GM18526 (cell line): ENCODE measurements around the gene RNF133.

ENCODE experiments used
- POLR2A ChIP-seq: IDR thresholded peaks from 3 replicates; pipeline ENCODE4 v1.6.1; 2011; ENCODE audit not compliant: insufficient read length; ENCODE audit errors: extremely low read depth

RNF133 gene

DNA sequence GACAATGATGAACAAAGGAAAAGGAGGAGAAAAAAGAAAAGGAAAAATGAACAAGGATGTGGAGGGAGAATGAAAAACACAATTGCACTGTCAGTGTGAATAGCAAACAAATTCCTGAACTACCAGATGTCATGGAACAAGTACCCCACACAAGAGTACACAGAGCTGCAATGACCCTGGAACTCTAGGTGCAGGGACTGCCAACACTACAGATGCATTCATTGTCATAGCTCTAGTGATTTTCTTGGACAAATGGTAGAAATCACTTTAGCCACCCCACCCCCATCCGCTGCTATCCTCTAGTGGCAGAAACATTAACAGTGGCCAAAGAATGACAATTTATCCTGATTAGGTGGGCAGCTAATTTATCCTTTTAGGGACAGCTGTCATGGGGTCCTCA, 3.1 kb downstream of the RNF133 start:
- no peak for TF ChIP-seq POLR2A

DNA sequence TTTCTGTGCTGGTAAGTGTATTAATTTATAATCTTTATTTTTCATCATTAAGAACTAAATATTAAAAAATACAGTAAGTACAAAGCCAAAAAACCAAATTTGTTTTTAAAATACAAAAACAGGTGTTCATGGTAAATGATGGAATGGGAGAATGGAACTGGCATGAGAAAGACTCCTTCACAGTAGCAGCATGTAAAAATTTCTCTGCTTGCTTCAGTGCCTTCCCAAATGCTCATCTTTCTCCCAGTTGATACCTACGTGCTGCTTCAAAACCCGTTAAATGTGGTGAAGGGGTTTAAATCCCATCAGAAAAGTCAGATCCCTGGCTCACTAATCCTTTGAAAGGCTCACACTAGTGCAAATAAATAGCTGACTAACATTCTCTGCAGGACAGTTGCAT, 4.2 kb downstream of the RNF133 start:
- no peak for TF ChIP-seq POLR2A

DNA sequence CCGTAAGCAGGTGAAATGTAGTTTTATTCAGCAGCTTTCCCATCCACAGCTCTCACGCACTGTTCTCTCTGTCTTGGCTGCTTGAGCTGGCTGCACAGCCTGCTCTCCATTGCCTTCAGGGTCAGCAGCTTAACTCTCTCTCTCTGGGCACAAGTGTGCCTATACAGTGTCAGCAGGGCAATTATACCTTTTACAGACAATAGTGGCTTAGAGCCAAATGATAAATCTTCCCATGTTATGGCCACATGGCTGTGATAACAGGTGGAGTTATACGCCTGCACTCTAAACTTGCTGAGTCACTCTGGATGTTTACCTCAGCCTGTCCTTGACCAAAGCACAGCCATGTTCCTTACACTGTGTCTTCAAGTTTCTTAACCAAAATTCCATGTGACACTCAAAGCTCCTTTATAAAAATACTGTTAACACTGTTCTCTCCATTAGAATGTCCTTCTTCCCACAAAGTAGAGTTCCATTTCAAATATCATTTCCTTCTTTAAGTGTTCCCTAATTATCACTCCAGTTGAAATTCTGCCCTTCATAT, 6.1 kb downstream of the RNF133 start:
- TF ChIP-seq POLR2A: no peak

GRCh38 chr7:122691569-122692235, 7.2 kb downstream of the RNF133 start:
- TF ChIP-seq POLR2A: no peak

GRCh38 chr7:122689346-122690109, 9.4 kb downstream of the RNF133 start:
- no peak for TF ChIP-seq POLR2A

DNA sequence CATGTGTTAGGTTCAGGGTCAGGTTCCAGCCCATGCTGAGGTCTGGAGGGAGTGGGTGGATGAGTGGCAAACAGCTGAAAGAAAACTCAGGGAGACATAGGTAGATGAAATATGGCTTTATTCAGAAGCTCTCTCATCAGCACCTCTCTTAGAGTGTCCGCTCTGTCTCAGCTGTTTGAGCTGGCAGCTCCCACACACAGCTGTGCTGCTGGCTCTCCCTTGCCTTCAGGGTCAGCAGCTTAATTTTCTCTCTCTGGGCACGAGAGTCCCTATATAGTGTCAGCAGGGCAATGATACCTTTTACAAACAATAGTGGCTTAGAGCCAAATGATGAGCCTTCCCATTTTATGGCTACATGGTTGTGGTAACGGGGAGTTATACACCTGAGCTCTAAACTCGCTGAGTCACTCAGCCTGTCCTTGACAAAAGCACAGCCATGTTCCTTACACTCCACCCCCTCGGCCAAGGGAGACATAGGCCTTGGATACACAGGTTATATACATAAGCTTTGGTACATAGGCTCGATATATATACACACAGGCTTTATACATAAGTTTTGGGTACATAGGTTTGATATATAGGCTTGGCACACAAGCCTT, 10.4 kb downstream of the RNF133 start:
- no peak for TF ChIP-seq POLR2A

GRCh38 chr7:122686360-122686878, 12.5 kb downstream of the RNF133 start:
- TF ChIP-seq POLR2A: no peak

DNA sequence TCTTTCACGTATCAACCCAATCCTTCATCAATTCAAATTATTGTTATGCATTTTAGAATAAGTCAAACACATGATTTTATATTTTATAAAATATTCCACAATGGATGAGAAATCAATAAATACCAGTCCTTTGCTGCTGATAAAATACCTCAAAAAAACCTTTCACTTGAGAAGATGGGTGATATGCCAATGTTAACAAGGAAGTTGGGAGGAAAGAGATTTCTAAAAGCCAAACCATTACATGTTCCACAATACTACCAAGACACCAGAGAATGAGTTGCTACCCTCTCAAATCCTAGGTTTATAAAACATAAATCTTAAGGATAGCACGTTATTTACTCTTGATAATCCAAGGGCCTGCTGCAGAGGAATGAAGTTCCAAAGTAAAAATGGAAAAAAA, 14.4 kb downstream of the RNF133 start:
- no peak for TF ChIP-seq POLR2A

GRCh38 chr7:122682815-122683550, 15.9 kb downstream of the RNF133 start:
- no peak for TF ChIP-seq POLR2A

DNA sequence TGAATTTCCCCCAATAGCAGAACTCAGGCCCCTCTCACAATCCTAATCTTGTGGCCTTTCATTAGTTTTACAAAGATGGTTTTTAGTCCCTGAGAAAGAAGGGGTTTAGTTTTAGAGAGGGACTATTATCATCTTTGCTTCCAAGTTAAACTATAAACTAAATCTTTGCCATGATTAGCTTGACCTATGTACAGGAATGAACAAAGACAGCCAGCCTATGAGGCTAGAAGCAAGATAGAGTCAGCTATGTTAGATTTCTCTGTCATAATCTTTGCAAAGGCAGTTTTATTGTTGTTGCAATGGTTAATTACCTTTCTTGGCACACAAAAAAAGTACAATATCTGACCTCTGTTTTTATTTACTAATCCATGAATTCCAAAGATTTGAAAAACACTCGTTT, 19.1 kb downstream of the RNF133 start:
- no peak for TF ChIP-seq POLR2A

DNA sequence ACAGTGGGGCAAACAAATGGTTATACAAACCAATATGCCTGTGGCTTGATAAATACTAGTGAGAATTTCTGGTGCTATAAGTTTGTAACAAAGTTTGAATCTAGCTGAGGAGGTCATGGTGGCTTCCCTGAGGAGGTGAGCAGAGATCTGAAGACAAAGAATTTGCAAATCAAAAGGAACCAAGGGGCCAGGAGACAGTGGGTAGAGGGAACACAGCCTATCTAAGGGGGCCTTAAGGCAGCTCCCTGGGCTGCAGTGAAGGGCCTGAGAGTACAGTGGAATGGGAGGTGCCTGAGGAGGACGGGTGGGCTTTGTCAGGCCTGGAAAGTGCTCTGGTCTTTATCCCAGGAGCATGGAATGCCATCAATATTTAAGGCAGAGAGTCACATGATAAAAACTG, 21.8 kb downstream of the RNF133 start:
- no peak for TF ChIP-seq POLR2A

DNA sequence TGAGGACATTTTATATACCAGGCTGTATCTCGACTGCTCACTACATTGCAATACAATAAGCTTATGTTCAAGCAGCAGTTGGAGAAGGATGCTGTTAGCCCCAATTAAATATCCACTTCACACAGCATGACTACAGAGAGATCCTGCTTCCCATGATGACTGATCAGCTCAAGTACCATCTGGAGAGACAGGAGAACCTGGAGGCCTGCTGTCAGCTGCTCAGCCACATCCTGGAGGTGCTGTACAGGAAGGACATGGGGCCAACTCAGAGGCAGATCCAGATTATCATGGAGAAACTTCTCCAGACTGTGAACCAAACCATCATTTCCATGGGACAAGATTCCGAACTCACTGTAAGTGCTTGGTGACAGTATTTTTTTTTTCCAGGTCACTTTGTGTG, 22.5 kb downstream of the RNF133 start:
- TF ChIP-seq POLR2A: no peak

GRCh38 chr7:122675621-122676020, 23.3 kb downstream of the RNF133 start:
- TF ChIP-seq POLR2A: no peak

DNA sequence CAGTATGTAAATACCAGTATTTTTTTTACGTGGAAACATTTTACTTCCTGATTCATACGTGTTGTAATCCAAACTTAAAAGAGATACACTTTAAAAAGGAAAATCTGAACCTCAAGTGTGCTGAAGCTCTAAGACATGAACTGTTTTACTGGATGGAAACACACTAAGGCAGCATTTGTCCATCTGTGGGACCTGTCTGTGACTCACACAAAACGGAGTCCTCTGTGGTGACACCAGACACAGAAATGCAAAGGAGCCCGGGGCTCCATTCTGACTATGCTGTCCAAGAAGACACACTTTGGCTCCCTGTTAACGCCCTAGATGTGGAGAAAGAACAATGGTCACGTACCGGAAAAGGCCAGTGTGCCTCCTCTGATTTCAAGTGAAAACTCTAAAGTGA, 23.9 kb downstream of the RNF133 start:
- TF ChIP-seq POLR2A: no peak

DNA sequence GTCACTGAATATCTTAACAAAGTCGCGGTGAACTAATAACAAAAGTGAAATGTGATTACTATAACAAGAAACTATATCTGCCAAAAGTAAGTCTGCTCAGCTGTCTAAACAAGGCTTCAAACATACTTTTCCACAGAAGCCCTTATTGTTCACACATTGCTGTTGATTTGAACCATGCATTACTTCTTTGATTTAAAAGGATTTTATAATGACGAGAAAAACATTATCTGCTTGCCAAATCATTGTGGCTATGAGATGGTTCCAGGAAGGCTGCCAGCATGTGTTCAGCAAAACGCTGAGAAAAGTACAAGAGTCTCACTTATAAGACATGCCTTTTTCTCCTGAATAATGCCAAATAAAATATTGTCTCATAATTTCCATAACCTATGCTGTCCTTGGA, 24.4 kb downstream of the RNF133 start:
- no peak for TF ChIP-seq POLR2A

GRCh38 chr7:122673951-122674350, 25.0 kb downstream of the RNF133 start:
- no peak for TF ChIP-seq POLR2A

- TF ChIP-seq POLR2A: no peak
These were observed 26.4 kb downstream of the RNF133 start for GRCh38 chr7:122672536-122672935.
